SU-DHL-6 (cell line): ENCODE data around the gene UCK2.

ENCODE experiments used
- CTCF ChIP-seq: fragments of 200-600 bp; sonication (generic); IDR thresholded peaks from one replicate; pipeline ENCODE4 v1.5.1; 2017; ENCODE audit warnings: antibody characterized with exemption, mild to moderate bottlenecking, low read length, moderate library complexity; ENCODE audit not compliant: insufficient read depth, poor library complexity, severe bottlenecking
- EZH2phosphoT487 ChIP-seq: fragments of 200-600 bp; sonication (generic), shearing (Covaris generic); conservative IDR thresholded peaks from 2 replicates; pipeline ENCODE4 v1.6.1; 2018; ENCODE audit warnings: mild to moderate bottlenecking, antibody characterized with exemption, low read length, moderate library complexity, mixed read lengths

DNA sequence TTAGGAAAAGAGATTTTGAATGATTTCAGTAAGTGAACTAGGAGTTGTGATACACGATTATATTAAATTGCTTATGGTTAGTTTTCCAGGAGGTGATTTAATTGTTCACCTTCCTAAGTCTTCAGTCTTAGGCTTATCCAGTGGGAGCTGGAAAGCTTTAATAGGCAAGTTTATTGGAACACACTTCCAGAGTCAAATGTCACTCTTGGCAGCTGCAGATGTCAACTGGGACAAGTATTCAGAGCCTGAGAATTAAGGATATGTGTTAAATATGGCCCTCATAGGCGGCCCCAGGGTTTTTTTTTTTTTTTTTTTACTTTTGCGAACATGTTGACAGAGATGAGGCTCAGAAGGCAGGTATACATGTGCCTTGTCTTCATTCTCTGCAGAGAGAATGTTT lies 29.2 kb downstream of the UCK2 start:
- TF ChIP-seq CTCF = no peak
- TF ChIP-seq EZH2phosphoT487 = no peak
